ENCODE measurements around the gene C1QTNF3.

GRCh38 chr5:34061993-34062392 is 19.0 kb upstream of the C1QTNF3 start:
- TF ChIP-seq, protein P1, sequence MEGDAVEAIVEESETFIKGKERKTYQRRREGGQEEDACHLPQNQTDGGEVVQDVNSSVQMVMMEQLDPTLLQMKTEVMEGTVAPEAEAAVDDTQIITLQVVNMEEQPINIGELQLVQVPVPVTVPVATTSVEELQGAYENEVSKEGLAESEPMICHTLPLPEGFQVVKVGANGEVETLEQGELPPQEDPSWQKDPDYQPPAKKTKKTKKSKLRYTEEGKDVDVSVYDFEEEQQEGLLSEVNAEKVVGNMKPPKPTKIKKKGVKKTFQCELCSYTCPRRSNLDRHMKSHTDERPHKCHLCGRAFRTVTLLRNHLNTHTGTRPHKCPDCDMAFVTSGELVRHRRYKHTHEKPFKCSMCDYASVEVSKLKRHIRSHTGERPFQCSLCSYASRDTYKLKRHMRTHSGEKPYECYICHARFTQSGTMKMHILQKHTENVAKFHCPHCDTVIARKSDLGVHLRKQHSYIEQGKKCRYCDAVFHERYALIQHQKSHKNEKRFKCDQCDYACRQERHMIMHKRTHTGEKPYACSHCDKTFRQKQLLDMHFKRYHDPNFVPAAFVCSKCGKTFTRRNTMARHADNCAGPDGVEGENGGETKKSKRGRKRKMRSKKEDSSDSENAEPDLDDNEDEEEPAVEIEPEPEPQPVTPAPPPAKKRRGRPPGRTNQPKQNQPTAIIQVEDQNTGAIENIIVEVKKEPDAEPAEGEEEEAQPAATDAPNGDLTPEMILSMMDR (conservative IDR thresholded peaks at IDR 0.05), result no peak
- no peak for TF ChIP-seq ZFX (IDR thresholded peaks at IDR 0.05)

Measured in C4-2B (cell line).